HG02884 (cell line): ENCODE results near the gene EPHB6.

Source experiments
- ATAC-seq: cut with Tn5 transposase; IDR thresholded peaks from one replicate; pipeline ENCODE4 v1.9.1; 2021; ENCODE audit warnings: mild to moderate bottlenecking, moderate library complexity; ENCODE audit not compliant: unreplicated experiment

Gene EPHB6

DNA sequence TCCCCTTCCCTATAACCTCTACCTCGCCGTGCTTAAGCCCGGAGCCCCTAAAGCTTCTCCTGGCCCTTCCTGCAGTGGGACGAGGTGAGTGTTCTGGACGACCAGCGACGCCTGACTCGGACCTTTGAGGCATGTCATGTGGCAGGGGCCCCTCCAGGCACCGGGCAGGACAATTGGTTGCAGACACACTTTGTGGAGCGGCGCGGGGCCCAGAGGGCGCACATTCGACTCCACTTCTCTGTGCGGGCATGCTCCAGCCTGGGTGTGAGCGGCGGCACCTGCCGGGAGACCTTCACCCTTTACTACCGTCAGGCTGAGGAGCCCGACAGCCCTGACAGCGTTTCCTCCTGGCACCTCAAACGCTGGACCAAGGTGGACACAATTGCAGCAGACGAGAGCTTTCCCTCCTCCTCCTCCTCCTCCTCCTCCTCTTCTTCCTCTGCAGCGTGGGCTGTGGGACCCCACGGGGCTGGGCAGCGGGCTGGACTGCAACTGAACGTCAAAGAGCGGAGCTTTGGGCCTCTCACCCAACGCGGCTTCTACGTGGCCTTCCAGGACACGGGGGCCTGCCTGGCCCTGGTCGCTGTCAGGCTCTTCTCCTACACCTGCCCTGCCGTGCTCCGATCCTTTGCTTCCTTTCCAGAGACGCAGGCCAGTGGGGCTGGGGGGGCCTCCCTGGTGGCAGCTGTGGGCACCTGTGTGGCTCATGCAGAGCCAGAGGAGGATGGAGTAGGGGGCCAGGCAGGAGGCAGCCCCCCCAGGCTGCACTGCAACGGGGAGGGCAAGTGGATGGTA is 9.2 kb downstream of the EPHB6 start:
- ATAC-seq: no peak

DNA sequence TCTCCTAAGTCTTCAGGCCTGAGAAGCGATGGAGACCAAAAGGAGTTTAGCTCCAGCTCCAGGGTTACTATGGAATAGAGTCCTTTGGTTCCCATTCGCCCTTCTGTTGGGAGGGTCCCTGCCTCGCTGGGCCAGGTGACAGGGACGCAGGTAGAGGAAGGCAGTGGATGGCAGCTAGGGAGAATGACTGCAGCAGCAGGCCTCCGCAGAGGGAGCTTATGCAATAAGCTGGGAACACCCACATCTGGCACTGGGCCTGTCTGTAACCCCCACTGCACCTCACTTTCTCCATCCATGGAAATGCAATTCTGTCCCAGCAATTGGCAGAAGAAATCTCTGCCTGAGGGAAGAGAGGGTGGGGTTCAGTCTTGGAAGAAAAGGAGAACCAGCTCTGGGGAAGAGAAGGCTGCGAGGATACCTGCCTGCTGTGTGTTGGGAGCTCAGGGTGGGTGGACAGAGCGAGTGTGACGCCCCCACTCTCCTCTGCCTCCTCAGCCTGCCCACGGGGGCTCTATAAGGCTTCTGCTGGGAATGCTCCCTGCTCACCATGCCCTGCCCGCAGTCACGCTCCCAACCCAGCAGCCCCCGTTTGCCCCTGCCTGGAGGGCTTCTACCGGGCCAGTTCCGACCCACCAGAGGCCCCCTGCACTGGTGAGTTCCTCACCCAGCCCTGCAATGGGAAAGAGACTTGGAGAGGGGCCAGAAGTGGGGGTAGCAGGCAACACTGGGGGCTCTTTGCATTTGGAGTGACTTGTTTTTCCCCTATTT is 10.3 kb downstream of the EPHB6 start:
- no peak for ATAC-seq

DNA sequence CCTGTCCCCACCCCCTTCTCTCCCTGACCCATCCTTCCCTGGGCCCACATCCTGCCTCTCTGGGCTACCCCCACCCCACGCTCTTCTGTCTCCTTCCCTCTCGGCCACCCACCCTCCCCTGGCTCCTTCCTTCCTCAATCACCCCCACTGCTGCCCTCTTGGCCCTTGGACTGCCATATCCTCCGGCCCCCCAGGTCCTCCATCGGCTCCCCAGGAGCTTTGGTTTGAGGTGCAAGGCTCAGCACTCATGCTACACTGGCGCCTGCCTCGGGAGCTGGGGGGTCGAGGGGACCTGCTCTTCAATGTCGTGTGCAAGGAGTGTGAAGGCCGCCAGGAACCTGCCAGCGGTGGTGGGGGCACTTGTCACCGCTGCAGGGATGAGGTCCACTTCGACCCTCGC is 10.9 kb downstream of the EPHB6 start:
- ATAC-seq: no peak

- ATAC-seq: no peak
These were observed 11.7 kb downstream of the EPHB6 start for GRCh38 chr7:142866361-142867096.

DNA sequence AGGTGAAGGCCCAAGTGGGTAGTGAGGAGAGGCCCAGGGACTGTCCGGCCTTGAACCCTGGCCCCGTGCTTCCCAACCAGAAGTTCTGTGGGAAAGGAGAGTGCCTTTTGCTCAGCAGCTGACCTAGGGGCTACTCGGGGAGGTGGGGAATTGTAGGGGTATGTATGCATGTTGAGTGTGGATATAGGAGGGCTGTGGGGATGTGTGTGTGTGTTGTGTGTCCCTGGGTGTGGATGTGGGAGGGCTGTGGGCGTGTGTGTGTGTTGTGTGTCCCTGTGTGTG is 12.2 kb downstream of the EPHB6 start:
- no peak for ATAC-seq

DNA sequence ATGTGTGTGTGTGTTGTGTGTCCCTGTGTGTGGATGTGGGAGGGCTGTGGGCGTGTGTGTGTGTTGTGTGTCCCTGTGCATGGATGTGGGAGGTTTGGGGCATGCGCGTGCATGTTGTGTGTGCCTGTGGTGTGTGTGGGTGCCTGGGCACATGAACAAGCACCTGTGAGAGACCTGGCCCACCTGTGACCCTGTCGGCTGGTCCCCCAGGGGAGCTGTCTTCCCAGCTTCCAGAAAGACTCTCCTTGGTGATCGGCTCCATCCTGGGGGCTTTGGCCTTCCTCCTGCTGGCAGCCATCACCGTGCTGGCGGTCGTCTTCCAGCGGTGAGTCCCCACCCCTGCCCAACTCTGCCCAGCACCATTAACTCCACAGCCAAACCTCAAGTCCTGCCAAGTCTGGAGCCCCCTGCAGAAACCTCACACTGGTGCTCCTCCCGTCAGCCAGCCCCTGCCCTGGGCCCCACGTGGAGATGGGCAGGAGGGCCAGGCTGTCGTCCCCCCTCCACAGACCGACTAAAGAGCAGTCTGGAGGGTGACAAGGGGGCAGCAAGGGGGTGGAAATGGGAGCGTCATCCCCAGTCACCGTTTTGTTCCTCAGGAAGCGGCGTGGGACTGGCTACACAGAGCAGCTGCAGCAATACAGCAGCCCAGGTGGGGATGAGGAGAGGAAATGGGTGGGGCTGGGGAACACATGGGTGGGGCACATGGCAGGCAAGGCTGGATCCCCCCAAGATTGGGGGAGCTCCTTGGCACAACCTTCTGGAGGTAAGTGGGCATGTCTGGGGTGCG is 12.7 kb downstream of the EPHB6 start:
- no peak for ATAC-seq

DNA sequence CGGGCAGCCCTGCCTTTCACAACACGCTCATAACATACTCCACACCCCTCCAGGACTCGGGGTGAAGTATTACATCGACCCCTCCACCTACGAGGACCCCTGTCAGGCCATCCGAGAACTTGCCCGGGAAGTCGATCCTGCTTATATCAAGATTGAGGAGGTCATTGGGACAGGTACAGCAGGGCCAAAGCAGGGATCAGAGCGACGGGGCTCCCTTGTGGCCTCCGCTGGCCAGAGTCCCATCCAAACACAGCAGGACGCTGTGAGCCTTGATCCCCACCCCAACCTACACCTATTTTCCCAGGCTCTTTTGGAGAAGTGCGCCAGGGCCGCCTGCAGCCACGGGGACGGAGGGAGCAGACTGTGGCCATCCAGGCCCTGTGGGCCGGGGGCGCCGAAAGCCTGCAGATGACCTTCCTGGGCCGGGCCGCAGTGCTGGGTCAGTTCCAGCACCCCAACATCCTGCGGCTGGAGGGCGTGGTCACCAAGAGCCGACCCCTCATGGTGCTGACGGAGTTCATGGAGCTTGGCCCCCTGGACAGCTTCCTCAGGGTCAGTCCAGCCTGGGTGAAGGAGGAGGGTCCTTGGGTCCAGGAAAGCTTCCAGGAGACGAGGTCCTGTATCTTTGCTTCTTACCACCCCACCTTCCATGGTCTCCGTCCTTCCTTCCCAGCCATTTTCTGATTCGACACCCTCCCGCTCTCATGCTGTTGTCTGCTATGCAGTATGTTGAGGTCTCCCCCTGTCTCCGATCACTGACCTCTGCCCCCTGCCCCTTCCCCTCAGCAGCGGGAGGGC is 13.5 kb downstream of the EPHB6 start:
- ATAC-seq: no peak

GRCh38 chr7:142868986-142869415 is 14.1 kb downstream of the EPHB6 start:
- ATAC-seq: no peak

GRCh38 chr7:142869434-142869833 is 14.6 kb downstream of the EPHB6 start:
- ATAC-seq: no peak

GRCh38 chr7:142870147-142870559 is 15.3 kb downstream of the EPHB6 start:
- ATAC-seq: no peak

GRCh38 chr7:142870566-142871259 is 15.8 kb downstream of the EPHB6 start:
- no peak for ATAC-seq

- ATAC-seq: no peak
These were observed 16.6 kb downstream of the EPHB6 start for GRCh38 chr7:142871260-142872105.

- no peak for ATAC-seq
These were observed 17.3 kb downstream of the EPHB6 start for GRCh38 chr7:142872106-142872675.

GRCh38 chr7:142873281-142873784 is 18.5 kb downstream of the EPHB6 start:
- ATAC-seq: peak; percentile 77

DNA sequence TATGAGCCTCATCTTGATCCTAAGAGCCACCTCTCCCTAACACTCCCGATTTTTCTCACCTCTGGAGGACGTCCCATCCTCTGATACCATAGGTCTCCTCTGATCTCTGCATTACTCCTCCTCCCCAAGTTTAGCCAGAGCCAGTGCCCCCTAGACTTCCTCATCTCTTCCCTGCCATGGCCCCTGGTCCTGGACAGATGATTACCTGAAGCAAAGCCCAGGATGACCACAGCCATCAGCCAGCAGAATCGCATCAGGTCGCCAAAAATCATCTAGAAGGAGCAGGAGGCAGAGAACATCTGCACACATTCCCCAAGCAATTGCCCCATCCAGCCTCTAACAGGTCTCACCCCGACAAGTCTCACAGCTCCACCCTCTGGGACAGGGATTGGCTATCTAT is 19.0 kb downstream of the EPHB6 start:
- ATAC-seq: no peak

GRCh38 chr7:142874409-142874808 is 19.5 kb downstream of the EPHB6 start:
- ATAC-seq: no peak

GRCh38 chr7:142874837-142875236 is 20.0 kb downstream of the EPHB6 start:
- ATAC-seq: no peak

GRCh38 chr7:142875456-142875855 is 20.6 kb downstream of the EPHB6 start:
- ATAC-seq: no peak
